ENCODE measurements around the gene FAM229A. TPM values are rescaled to one million over a fixed set of nuclear protein-coding genes. Genes with fewer than 3 reads are reported as not detected.

FAM229A gene
- total RNA-seq, 1 experiment from 2014 or later: 5.6 TPM

DNA sequence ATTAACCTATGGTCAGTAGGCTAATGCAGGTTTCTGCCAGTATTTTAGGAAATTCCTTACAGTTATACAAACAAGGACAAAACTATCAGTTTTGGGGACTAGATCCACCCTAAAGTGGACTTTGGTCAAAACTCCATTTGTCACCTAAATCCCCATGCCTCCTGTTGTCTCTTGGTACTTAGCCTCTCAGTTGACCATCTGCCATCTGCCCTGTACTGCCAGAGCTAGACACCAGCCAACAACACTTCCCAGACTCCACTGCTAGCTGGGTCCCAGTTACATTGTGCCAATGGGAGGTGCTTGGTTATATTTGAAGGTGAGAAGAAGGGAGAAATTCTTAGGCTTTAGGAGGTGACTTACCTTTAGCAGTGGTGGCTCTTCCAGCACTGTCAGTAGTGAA is 49.0 kb upstream of the FAM229A start:
- Histone ChIP-seq H2AK5ac (ENCODE audit: insufficient read length, low read length) (no peak overlapping the region), H3K4me2 (ENCODE audit: insufficient read depth, insufficient read length, low read length) (no peak overlapping the region), H3K27ac (ENCODE audit: insufficient read length, low read depth, low read length) (no peak overlapping the region), H2AFZ (ENCODE audit: low read length) (no peak overlapping the region), H4K8ac (replicated peaks; ENCODE audit: insufficient read length, low read depth, low read length) (no peak overlapping the region), H3K23ac (ENCODE audit: insufficient read length, low read depth, low read length) (no peak overlapping the region), H3K4ac (ENCODE audit: low read depth, low read length) (no peak overlapping the region), H2BK20ac (ENCODE audit: low read depth, low read length, poor library complexity, severe bottlenecking) (no peak overlapping the region), H3K9ac (ENCODE audit: extremely low read depth, insufficient read length, low read length) (no peak overlapping the region), H3K9me3 (ENCODE audit: control insufficient read depth, low read depth, low read length) (peaks cover 16% of the 10 kb centered on the region), H3K27me3 (ENCODE audit: insufficient read depth, low read length) (no peaks in the 10 kb centered on the region), H3K79me2 (ENCODE audit: insufficient read depth, low read length) (no peaks in the 10 kb centered on the region), H4K20me1 (ENCODE audit: control insufficient read depth, insufficient read depth, insufficient read length) (no peaks in the 10 kb centered on the region), H2BK120ac (ENCODE audit: low read depth, low read length, poor library complexity, severe bottlenecking) (no peak overlapping the region), H3K14ac (ENCODE audit: insufficient read depth, low read length) (no peak overlapping the region), H3K79me1 (ENCODE audit: insufficient read depth, low read depth, low read length, poor library complexity, severe bottlenecking) (no peaks in the 10 kb centered on the region), H3K4me1 (ENCODE audit: insufficient read depth, low read length) (no peaks in the 10 kb centered on the region), H4K91ac (ENCODE audit: insufficient read length, low read depth, low read length) (no peak overlapping the region), H2BK5ac (ENCODE audit: insufficient read length, low read length) (no peak overlapping the region), H4K5ac (ENCODE audit: insufficient read length, low read depth, low read length) (no peak overlapping the region), H3K18ac (ENCODE audit: insufficient read length, low read depth, low read length) (no peak overlapping the region), H3K23me2 (ENCODE audit: insufficient read length, low read depth, low read length, poor library complexity, severe bottlenecking) (no peaks in the 10 kb centered on the region), H3K56ac (ENCODE audit: insufficient read length, low read depth, low read length) (no peak overlapping the region), H3T11ph (ENCODE audit: low read length) (no peak overlapping the region), H2BK12ac (ENCODE audit: insufficient read length, low read depth, low read length) (no peak overlapping the region), H2BK15ac (ENCODE audit: low read depth, low read length) (no peak overlapping the region)
- Mint-ChIP-seq H3K4me1 (peaks cover 3 to 16% of the 10 kb centered on the region in 2 experiments; a peak in 3 of 4 replicates), H3K27ac (no peak overlapping the region), H3K27me3 (ENCODE audit: low read depth) (peaks cover 7% of the 10 kb centered on the region), H3K9me3 (peaks cover 28 to 31% of the 10 kb centered on the region in 2 experiments), H3K4me3 (no peak overlapping the region), H3K36me3 (ENCODE audit: insufficient read depth in 1 of 3, low read depth in 3 of 3) (peaks cover 17 to 34% (median 24%) of the 10 kb centered on the region in 3 experiments)
- DNase-seq: no peak
- TF ChIP-seq, protein P1, sequence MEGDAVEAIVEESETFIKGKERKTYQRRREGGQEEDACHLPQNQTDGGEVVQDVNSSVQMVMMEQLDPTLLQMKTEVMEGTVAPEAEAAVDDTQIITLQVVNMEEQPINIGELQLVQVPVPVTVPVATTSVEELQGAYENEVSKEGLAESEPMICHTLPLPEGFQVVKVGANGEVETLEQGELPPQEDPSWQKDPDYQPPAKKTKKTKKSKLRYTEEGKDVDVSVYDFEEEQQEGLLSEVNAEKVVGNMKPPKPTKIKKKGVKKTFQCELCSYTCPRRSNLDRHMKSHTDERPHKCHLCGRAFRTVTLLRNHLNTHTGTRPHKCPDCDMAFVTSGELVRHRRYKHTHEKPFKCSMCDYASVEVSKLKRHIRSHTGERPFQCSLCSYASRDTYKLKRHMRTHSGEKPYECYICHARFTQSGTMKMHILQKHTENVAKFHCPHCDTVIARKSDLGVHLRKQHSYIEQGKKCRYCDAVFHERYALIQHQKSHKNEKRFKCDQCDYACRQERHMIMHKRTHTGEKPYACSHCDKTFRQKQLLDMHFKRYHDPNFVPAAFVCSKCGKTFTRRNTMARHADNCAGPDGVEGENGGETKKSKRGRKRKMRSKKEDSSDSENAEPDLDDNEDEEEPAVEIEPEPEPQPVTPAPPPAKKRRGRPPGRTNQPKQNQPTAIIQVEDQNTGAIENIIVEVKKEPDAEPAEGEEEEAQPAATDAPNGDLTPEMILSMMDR (conservative IDR thresholded peaks at IDR 0.05): no peak
